Activated T-cell treated with anti-CD3 and anti-CD28 coated beads for 48 hours (primary cell): Measurements from ENCODE around the gene RTN4IP1.
A peak's percentile ranks its signal among the peaks of the same experiment; 100 is the strongest.
"Not testable (repeated sequence)": the region's sequence is repeated elsewhere in the genome, so short reads cannot be mapped to it uniquely, and the experiment has no call there.

Source experiments
- DNase-seq: peaks from one replicate; pipeline ENCODE4 v3.0.0-alpha.2; 2020; ENCODE audit warnings: low read depth

Gene RTN4IP1

DNA sequence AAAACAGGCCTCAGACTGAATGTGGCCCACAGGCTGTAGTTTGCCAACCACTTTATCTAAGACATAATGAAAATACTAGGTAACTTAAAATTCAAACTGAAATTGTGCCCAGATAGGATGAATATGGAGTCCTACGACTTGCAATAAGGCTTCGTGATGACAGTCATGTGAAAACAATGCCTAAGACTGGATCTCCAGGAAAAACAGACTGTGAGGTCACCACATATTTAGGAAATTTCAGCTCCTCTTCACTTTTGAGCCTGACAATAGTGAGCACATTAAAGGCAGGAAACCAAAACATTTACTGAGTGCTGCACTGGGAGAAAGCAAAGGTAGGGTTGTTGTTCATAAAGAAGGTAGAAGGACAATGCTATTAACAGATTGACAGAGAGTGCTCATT, 50.0 kb downstream of the RTN4IP1 start:
- no peak for DNase-seq

GRCh38 chr6:106574741-106575458, 54.4 kb downstream of the RTN4IP1 start:
- no peak for DNase-seq

DNA sequence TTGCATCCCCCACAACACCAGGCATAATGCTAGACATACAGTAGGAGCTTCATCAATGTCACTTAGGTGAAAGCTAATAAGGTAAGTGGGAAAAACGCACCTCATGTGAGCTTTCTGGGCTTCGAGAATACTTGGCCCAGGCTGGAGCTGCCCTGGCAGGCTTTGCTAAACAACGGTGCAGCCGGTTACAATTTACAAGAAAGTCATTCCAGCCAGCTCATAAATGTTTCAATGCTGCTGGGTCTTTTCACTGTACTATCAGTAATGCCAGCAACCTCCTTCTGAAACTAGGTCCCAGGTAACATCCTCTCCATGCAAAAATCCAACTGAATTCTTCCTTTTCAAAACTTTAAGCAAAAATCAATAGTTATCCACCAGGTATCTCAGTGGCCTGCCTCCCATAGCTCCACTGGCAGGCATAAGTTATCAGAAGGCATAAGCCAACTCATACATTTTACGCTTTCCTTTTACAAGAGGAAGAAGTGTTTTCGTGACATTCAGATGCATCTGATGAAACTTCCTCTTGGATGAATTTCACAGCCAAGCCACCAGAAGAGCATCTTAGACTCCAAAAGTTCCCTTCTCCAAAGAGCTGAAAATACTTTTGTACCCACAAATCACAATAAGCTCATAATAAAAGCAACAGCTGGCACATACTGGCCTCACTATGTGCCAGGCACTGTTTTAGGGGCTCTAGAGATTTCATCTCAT, 56.3 kb downstream of the RTN4IP1 start:
- DNase-seq = no peak

- DNase-seq = no peak
These were observed 56.9 kb downstream of the RTN4IP1 start for GRCh38 chr6:106572436-106572835.

DNA sequence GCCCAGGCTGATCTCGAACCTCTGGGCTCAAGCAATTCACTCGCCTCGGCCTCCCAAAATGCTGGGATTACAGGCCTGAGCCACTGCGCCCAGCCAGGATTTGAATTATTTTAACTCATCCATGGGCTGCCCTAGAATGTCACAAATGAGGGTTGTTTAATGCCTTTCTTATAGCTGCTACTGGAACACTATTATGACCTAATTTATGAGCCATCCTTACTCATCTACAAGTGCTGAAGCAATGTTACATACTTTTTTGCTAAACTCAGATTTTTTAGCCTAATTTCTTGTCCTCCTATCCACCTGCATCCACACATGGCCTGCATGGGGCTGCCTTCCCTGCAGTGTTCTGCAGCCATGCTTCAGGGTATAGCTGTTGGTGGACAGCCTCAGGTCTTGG, 59.9 kb downstream of the RTN4IP1 start:
- DNase-seq = no peak

- no peak for DNase-seq
These were observed 60.8 kb downstream of the RTN4IP1 start for GRCh38 chr6:106568530-106568929.

DNA sequence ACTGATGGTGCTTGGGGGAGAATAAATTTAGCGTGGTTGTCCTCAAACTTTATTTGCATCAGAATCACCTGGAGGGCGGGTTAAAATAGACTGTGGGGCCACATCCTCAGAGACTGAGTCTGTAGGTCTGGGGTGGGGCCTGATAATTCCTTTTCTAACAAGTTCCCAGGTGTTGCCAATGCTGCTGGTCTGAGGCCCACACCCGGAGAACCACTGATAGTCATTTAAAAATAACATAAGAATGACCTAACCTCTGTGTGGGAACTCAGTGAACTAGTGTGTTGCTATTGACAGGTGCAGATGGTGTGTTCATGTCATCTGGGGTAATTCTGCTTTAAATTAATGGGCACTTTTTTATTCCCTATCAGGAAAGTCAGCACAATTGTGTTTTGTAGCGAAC, 64.8 kb downstream of the RTN4IP1 start:
- no peak for DNase-seq

GRCh38 chr6:106563614-106564013, 65.7 kb downstream of the RTN4IP1 start:
- DNase-seq = no peak

DNA sequence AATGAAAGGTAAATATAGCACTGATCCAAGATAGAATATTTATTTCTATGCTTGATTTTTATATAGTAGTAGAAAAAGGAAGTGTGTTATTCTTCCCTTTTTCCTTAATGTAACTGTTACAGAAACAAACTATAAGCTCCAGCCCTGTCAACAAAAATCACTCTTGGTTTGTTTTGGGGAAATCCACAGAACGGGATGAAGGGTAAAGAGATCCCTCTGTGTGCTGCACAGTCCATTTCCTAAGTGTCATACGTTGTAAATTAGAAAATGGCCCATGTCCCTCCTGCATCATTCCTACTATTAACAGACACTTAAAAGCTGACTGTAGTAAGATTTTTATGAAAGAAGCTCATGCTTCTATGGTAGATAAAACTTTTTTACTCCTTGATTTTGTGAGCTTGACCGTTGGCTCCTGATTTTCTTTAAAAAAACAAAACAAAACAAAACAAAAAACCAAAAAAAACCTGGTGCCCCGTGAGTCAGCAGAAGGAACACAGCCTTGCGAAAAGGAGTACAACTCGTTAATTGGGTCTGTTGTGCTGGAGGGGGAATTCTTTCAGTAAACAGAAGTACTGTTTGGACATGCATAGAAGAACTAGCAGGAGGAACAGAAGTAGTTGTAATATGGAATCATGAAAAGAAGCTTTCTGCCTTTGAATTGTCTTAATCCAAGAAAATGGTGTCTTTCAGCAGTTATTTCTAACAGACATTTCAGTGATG, 67.5 kb downstream of the RTN4IP1 start:
- no peak for DNase-seq

GRCh38 chr6:106560996-106561685, 68.2 kb downstream of the RTN4IP1 start:
- DNase-seq = no peak

DNA sequence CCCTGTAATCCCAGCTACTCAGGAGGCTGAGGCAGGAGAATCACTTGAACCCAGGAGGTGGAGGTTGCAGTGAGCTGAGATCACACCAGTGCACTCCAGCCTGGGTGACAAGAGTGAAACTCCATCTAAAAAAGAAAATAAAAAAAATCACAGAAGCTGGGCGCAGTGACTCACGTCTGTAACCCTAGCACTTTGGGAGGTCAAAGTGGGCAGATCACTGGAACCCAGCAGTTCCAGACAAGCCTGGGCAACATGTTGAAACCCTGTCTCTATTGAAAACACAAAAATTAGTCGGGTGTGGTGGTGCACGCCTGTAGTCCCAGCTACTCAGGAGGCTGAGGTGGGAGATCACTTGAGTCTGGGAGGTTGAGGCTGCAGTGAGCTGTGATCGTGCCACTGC, 69.6 kb downstream of the RTN4IP1 start:
- DNase-seq = not testable (repeated sequence)

- DNase-seq = no peak
These were observed 70.9 kb downstream of the RTN4IP1 start for GRCh38 chr6:106558364-106558763.

DNA sequence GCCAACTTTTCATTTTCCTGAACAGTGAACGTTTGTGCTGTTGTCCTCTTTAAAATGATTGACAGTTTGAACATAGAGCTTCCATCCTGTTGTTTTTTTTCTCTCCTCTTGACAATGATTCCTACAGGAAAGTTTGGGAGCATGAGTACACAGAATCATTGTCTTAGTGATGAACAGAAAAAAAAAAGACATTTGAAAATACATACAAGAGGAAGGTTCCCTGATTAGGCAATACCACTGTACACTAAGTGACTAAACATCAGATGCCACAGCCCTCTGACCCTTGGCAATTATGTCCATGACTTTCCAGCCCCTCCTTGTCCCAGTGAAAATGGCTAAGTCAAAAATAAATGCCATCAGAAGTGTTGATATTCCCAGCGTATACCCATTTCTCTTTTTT, 71.5 kb downstream of the RTN4IP1 start:
- no peak for DNase-seq

GRCh38 chr6:106556368-106556960, 72.8 kb downstream of the RTN4IP1 start:
- no peak for DNase-seq

DNA sequence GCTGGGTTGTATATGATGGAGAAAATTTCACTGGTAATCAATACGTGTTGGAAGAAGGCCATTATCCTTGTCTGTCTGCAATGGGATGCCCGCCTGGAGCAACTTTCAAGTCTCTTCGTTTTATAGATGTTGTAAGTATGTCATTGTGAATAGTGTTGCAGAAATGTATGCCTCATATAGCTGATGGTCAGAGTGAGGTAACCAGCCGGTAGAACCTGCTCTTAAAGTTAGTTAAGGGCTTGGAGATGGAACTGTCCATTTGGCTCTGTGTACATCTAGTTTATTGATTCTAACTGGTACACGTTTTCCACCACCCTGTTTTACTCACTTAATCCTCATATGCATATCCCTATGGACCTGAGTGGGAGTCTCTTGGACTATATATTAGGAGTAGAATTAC, 73.5 kb downstream of the RTN4IP1 start:
- DNase-seq = no peak

DNA sequence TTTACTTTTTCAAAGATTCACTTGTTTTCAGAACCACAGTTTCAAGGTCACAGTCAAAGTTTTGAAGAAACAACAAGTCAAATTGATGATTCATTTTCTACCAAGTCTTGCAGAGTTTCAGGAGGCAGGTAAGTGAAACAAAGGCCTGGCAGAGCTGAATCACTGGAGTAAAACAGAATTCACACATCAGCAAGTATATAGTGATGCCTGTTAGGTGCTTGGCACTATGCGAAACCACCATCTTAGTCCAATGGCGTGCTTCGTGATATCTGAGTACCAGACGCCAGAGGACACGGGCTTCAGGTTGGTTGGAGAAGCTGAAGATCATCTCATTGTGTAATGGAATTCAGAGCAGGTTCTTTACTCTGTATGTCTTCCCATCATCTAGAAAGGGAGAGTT, 75.9 kb downstream of the RTN4IP1 start:
- DNase-seq = peak; percentile 23

DNA sequence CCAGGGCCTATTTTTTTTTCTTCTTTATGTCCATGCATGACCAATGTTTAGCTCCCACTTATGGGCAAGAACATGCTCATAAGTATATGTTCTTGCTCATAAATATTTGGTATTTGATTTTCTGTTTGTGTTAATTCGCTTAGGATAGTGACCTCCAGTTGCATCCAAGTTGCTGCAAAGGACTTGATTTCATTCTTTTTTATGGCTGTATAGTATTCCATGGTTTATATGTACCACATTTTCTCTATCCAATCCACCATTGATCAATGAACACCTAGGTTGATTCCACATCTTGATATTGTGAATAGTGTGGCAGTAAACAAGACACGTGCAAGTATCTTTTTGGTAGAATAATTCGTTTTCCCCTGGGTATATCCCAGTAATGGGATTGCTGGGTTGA, 78.1 kb downstream of the RTN4IP1 start:
- no peak for DNase-seq

- DNase-seq = no peak
These were observed 79.8 kb downstream of the RTN4IP1 start for GRCh38 chr6:106549521-106549920.

DNA sequence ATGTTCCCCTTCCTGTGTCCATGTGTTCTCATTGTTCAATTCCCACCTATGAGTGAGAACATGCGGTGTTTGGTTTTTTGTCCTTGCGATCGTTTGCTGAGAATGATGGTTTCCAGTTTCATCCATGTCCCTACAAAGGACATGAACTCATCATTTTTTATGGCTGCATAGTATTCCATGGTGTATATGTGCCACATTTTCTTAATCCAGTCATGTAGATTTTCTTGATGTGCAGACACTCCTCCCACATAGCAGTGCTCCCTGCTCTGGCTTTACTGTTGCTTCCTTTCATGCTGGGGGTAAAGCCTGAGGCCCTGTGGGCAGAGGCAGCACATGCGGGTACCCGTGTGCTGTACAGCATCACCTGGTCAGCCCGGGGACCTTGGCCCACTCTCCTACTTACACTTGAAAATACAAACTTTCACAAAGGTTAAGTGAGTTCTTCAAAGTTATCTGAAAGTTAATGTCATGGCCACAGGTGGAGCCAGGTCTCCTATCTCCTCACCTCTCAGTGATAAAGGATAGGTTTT, 80.3 kb downstream of the RTN4IP1 start:
- not testable (repeated sequence) for DNase-seq

- no peak for DNase-seq
These were observed 81.5 kb downstream of the RTN4IP1 start for GRCh38 chr6:106547601-106548453.
